GM20431 (cell line): Measurements from ENCODE around the gene PCGF2.
"Not testable (repeated sequence)": the region's sequence is repeated elsewhere in the genome, so short reads cannot be mapped to it uniquely, and the experiment has no call there.

ENCODE experiments used
- in situ Hi-C: fragments of 300-500 bp; cut with MseI, MboI; formaldehyde crosslinking; loops from one replicate; pipeline ENCODE4 v1.15.0; 2020; ENCODE audit warnings: low sequenced_read_pairs; ENCODE audit not compliant: unreplicated experiment

Gene PCGF2

GRCh38 chr17:38738007-38738662 is 10.0 kb downstream of the PCGF2 start:
- in situ Hi-C loops, result loop anchor here (10.0 kb wide), 1 partner anchor 53 kb away; no protein-coding TSS in a partner anchor

GRCh38 chr17:38735161-38735997 is 12.8 kb downstream of the PCGF2 start:
- in situ Hi-C loops, result loop anchor here (10.0 kb wide), 1 partner anchor 51 kb away; no protein-coding TSS in a partner anchor

DNA sequence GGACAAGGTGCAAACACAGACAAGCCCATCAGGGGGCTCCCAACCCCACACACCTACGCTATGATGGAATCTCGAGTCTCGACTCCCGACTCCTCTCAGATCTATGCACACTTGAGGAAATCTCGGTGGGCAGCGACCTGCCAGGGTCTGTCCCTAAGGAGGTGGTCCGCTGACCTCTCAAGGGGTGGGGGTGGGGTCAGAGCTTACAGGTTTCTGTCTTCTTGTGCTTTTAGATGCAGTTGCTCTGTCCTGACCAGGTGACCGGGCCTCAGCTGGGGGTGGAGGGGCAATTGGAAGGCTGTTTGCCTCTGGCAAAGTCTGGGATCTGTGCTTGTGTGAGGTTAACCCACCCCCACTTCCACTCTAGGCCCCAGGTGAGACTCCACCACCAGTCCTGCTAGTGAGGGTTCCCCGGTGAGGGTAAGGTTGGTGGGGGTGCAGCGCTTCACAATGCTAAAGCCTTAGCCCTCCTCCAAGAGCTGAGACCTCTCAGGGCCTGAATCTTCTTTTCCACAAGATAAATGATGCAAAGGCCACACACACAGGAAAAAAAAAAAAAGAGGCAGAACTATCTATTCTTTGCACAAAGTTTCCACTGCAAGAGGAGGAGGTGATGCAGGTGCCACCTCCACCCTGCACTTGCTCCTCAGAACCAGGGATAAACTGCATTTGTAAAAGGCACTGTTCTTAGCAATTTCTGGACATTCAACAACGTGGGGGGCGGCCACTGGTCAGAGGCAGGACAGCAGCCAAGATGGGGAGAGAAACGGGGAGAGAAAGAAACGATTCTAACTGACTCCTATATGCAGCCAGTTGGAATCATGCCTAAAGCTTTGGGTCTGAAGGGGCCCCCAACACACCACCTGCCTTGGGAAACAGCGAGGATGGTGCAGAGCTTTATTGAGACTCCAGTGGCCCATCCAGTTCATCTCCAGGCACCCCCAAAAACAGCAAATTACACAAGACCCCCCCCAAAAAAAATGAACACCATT is 13.9 kb downstream of the PCGF2 start:
- in situ Hi-C loops, result loop anchor here (10.0 kb wide), 1 partner anchor 49 kb away; no protein-coding TSS in a partner anchor

GRCh38 chr17:38733282-38733981 is 14.7 kb downstream of the PCGF2 start:
- in situ Hi-C loops, result loop anchor here (10.0 kb wide), 1 partner anchor 49 kb away; no protein-coding TSS in a partner anchor

- in situ Hi-C loops, result loop anchor here (10.0 kb wide), 1 partner anchor 48 kb away; no protein-coding TSS in a partner anchor
These were observed 15.5 kb downstream of the PCGF2 start for GRCh38 chr17:38732376-38733281.

GRCh38 chr17:38731526-38732294 is 16.4 kb downstream of the PCGF2 start:
- in situ Hi-C loops, result loop anchor here (10.0 kb wide), 1 partner anchor 47 kb away; no protein-coding TSS in a partner anchor

- in situ Hi-C loops, result loop anchor here (10.0 kb wide), 1 partner anchor 46 kb away; no protein-coding TSS in a partner anchor
These were observed 17.4 kb downstream of the PCGF2 start for GRCh38 chr17:38730526-38731379.

DNA sequence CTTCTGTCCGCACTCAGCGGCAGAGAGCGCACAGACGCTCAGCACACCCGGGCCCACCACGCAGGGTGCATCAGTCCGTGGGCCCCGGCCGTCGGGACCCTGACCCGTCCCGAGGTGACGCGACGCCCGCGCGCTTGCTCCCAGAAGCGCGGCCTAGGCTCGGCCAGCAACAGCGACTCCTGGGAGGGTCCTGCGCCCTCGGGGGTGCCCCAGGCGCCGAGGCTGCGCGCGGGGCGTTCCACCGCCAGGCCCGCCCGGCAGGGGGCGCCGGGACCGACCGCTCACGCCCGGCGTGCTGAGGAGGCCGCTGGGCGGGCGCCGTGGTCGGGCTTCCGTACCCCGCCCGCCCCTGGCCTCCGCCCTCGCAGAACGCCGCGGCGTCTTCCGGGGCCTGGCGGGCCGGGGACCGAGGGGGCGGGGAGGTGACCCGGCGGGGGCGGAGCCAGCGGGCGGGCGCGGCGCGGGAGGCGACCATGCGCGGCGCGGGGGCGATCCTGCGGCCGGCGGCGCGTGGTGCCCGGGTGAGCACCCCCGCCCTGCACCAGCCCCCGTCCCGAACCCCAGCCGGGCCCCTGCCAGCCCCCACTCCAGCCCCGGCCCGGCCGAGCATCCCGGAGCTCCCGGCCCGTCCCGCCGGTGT is 18.1 kb downstream of the PCGF2 start, which contains the start of gene CISD3:
Gene CISD3 (plus strand): TSS at position 456 of the 640 bp plus-strand sequence. CDS start 18 bp downstream, at position 474.
- in situ Hi-C loops, result loop anchor here (10.0 kb wide), 1 partner anchor 45 kb away; no protein-coding TSS in a partner anchor

GRCh38 chr17:38729368-38729885 is 18.7 kb downstream of the PCGF2 start:
- in situ Hi-C loops, result no loop called here

GRCh38 chr17:38728290-38728831 is 19.8 kb downstream of the PCGF2 start:
- in situ Hi-C loops, result no loop called here

DNA sequence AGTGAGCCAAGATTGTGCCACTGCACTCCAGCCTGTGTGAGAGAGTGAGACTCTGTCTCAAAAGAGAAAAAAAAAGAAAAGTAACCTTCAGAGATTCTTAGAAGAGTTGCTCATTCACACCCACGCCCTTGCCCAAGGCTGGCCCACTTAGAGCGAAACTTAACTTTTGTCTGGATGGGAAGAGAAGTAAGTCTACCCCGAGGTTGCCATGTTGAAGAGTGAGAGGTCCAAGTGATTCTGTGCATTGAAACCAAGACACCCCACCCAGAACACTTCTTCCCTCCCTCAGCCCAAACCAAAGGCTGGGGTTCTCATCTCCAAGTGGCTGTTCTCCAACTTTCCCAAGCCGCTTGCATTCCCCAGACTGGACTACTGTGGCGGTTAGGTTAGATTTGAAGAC is 20.4 kb downstream of the PCGF2 start:
- in situ Hi-C loops, result no loop called here

GRCh38 chr17:38726145-38726544 is 22.0 kb downstream of the PCGF2 start:
- in situ Hi-C loops, result not testable (repeated sequence)

DNA sequence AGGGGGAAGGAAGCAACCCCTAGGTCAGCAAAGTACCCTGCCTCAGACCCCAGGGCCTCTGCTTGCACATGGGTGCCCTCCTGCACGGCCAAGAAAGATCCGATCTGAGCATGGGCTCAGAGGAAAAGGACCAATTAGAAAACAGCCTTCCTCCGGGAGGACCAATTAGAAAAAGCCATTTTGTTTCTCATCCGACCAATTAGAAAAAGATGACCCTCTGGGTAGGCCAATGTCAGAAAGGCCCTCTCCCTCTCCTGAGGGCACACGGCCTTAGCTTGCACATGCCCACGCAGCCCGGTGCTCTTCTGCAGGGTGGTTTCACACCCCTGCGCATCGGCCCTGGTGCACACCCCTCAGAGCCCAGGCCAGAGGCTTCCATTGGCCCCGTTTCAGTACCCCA is 23.1 kb downstream of the PCGF2 start:
- in situ Hi-C loops, result no loop called here

- in situ Hi-C loops, result no loop called here
These were observed 23.7 kb downstream of the PCGF2 start for GRCh38 chr17:38724337-38724988.

DNA sequence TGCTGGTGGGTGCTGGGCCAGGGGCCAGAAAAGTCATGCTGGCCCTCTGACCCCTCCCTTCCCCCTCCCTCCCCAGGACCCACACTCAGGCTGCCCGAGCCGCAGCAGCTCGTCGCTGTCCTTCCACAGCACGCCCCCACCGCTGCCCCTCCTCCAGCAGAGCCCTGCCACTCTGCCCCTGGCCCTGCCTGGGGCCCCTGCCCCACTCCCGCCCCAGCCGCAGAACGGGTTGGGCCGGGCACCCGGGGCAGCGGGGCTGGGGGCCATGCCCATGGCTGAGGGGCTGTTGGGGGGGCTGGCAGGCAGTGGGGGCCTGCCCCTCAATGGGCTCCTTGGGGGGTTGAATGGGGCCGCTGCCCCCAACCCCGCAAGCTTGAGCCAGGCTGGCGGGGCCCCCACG is 26.3 kb downstream of the PCGF2 start:
- in situ Hi-C loops, result no loop called here
